K562 (cell line): ENCODE data around the gene UBN2. TPM values are rescaled to one million over a fixed set of nuclear protein-coding genes. Genes with fewer than 3 reads are reported as not detected.

Experiments used
- ATAC-seq: fragments of 200-7000 bp; cut with Tn5 transposase; 3 replicates; pipeline ENCODE4 v1.9.1; 2020; ENCODE audit warnings: moderate library complexity
- BruUV-seq: library from RNA; stranded (reverse); fragments of 400-500 nt; replicated peaks from 2 replicates; lab custom pipeline; 2021; lab: Mats Ljungman, UMichigan
- CTCF ChIA-PET: fragments of 300-600 bp; formaldehyde crosslinking; extraction: SDS; loops from one replicate; lab custom pipeline; 2021; ENCODE audit warnings: low intra/inter-chr PET ratio; lab: Yijun Ruan, JAX
- POLR2A ChIA-PET: fragments of 300-600, 350-650 bp; sonication (Branson Sonifier 250); formaldehyde crosslinking; extraction: SDS; loops from one replicate; lab custom pipeline; 2021; ENCODE audit warnings: antibody characterized with exemption, inconsistent platforms; lab: Yijun Ruan, JAX
- DNase-seq, 4 experiments: peaks; one replicate each; pipeline versions ENCODE4 v3.0.0 to v3.0.0-alpha.2; 2011 to 2018; ENCODE audit warnings: low spot score in 3 of 4, mixed read lengths in 3 of 4; ENCODE audit errors: extremely low read depth in 1 of 4
- FAIRE-seq: peaks from 2 replicates; lab custom pipeline; 2011; peaks lifted over from hg19 to GRCh38; lab: Jason Lieb, UNC
- H2AFZ ChIP-seq: 2 replicates; pipeline ENCODE4 v1.6.0; 2011; ENCODE audit warnings: low read depth, low read length, control low read depth, inconsistent platforms
- H3K27ac ChIP-seq: fragments of 200-600 bp; 3 replicates; pipeline ENCODE4 v1.8.0; 2011; ENCODE audit warnings: low read depth, mild to moderate bottlenecking, control low read depth, inconsistent platforms, low read length, moderate library complexity, mixed read lengths; ENCODE audit errors: extremely low read depth
- H3K27me3 ChIP-seq, 2 experiments: fragments of 300-600 bp in 1 of 2; 2 replicates in 1 of 2; 3 replicates in 1 of 2; pipeline versions ENCODE4 v1.6.0 to v1.8.0; 2011; ENCODE audit warnings: inconsistent platforms in 2 of 2, low read length in 2 of 2, mild to moderate bottlenecking in 1 of 2, mixed read lengths in 1 of 2, moderate library complexity in 1 of 2; ENCODE audit not compliant: control insufficient read depth in 2 of 2, insufficient read depth in 2 of 2
- H3K36me3 ChIP-seq: fragments of 300-600 bp; 3 replicates; pipeline ENCODE4 v1.8.0; 2011; ENCODE audit warnings: mild to moderate bottlenecking, low read length, inconsistent platforms; ENCODE audit not compliant: control insufficient read depth, insufficient read depth
- H3K4me1 ChIP-seq, 2 experiments: fragments of 200-600 bp in 1 of 2; replicated peaks in 1 of 2; 2 replicates in 1 of 2; 3 replicates in 1 of 2; pipeline versions ENCODE4 v1.5.1 to v1.8.0; 2011; ENCODE audit warnings: inconsistent platforms in 2 of 2, low read length in 2 of 2, mild to moderate bottlenecking in 1 of 2, mixed read lengths in 1 of 2, moderate library complexity in 1 of 2; ENCODE audit not compliant: control insufficient read depth in 2 of 2, insufficient read depth in 2 of 2
- H3K4me2 ChIP-seq: 2 replicates; pipeline ENCODE4 v1.6.1; 2011; ENCODE audit warnings: low read length, control low read depth, inconsistent platforms, mixed read lengths; ENCODE audit not compliant: insufficient read depth
- H3K4me3 ChIP-seq: fragments of 200-600 bp; sonication (generic), shearing (Covaris generic); 2 replicates; pipeline ENCODE4 v1.5.1; 2016; ENCODE audit warnings: control low read depth, inconsistent platforms
- H3K79me2 ChIP-seq: fragments of 200-600 bp; 3 replicates; pipeline ENCODE4 v1.8.0; 2011; ENCODE audit warnings: low read length, inconsistent platforms; ENCODE audit not compliant: control insufficient read depth, insufficient read depth
- H3K9ac ChIP-seq, 2 experiments: 2 replicates each; pipeline versions ENCODE4 v1.6.0 to v1.6.1; 2011; ENCODE audit warnings: low read depth in 2 of 2, low read length in 2 of 2, control low read depth in 1 of 2, inconsistent platforms in 1 of 2, mild to moderate bottlenecking in 1 of 2, mixed read lengths in 1 of 2; ENCODE audit not compliant: insufficient read depth in 1 of 2
- H3K9me1 ChIP-seq: one replicate; pipeline ENCODE4 v1.6.0; 2011; ENCODE audit warnings: inconsistent platforms, mild to moderate bottlenecking, low read length, moderate library complexity; ENCODE audit not compliant: control insufficient read depth, insufficient read depth
- H3K9me3 ChIP-seq: replicated peaks from 2 replicates; pipeline ENCODE4 v1.5.1; 2011; ENCODE audit warnings: low read depth, low read length, inconsistent platforms; ENCODE audit not compliant: control insufficient read depth, insufficient read depth
- H4K20me1 ChIP-seq: replicated peaks from 2 replicates; pipeline ENCODE4 v1.6.1; 2011; ENCODE audit warnings: low read length, inconsistent platforms, mixed read lengths; ENCODE audit not compliant: control insufficient read depth, insufficient read depth
- CEBPB ChIP-seq: fragments of 450-650 bp; IDR thresholded peaks from 2 replicates; pipeline ENCODE4 v1.6.1; 2016; ENCODE audit warnings: missing genetic modification characterization, missing compliant biosample characterization
- CEBPG ChIP-seq, 3 experiments: fragments of 200-800 bp in 1 of 3; sonication (Bioruptor generic) in 1 of 3; sonication (generic) in 1 of 3; formaldehyde crosslinking in 1 of 3; IDR thresholded peaks in 2 of 3; conservative IDR thresholded peaks in 1 of 3; 2 replicates each; pipeline versions ENCODE4 v1.6.1 to v1.8.0; 2016 to 2022; ENCODE audit warnings: missing compliant biosample characterization in 2 of 3, missing genetic modification characterization in 2 of 3, mild to moderate bottlenecking in 1 of 3, missing genetic modification reagents in 1 of 3
- ELF4 ChIP-seq: fragments of 450-650 bp; formaldehyde crosslinking; IDR thresholded peaks from 2 replicates; pipeline ENCODE4 v1.4.0; 2022; ENCODE audit warnings: missing genetic modification characterization
- NFYB ChIP-seq: IDR thresholded peaks from 2 replicates; pipeline ENCODE4 v1.6.1; 2011; ENCODE audit warnings: mild to moderate bottlenecking, moderate library complexity; ENCODE audit not compliant: insufficient read length; ENCODE audit errors: extremely low read depth
- NUFIP1 ChIP-seq: fragments of 450-650 bp; IDR thresholded peaks from 2 replicates; pipeline ENCODE4 v1.6.1; 2018; ENCODE audit not compliant: partially characterized antibody
- PATZ1 ChIP-seq: fragments of 250-450 bp; sonication (Bioruptor Pico); IDR thresholded peaks from 2 replicates; pipeline ENCODE4 v1.5.0; 2020; ENCODE audit warnings: mild to moderate bottlenecking, borderline replicate concordance
- SP1 ChIP-seq: sonication (generic); formaldehyde crosslinking; IDR thresholded peaks from 2 replicates; pipeline ENCODE4 v1.8.1; 2022; ENCODE audit warnings: mild to moderate bottlenecking, missing genetic modification reagents
- TCF3 ChIP-seq: sonication (generic); formaldehyde crosslinking; IDR thresholded peaks from 2 replicates; pipeline ENCODE4 v1.4.0; 2020; ENCODE audit warnings: mild to moderate bottlenecking, missing genetic modification reagents
- ZC3H8 ChIP-seq: fragments of 450-650 bp; IDR thresholded peaks from 2 replicates; pipeline ENCODE4 v1.6.1; 2017
- ZNF165 ChIP-seq: fragments of 250-450 bp; sonication (Bioruptor Pico); IDR thresholded peaks from 2 replicates; pipeline ENCODE4 v1.4.0; 2020; ENCODE audit warnings: borderline replicate concordance
- WGBS: fragments of 100-300 bp; shearing (Covaris generic); methylation state at CpG from one replicate; pipeline ENCODE4 v1.1.6; 2016; ENCODE audit warnings: low coverage, mixed read lengths; ENCODE audit not compliant: insufficient coverage; ENCODE audit errors: missing lambda C conversion rate; 5-methylcytosine and 5-hydroxymethylcytosine counted together
- in situ Hi-C: fragments of 300-500 bp; cut with MboI; formaldehyde crosslinking; loops from 4 replicates; pipeline ENCODE4 v1.15.0; 2018; ENCODE audit warnings: inconsistent platforms, mixed read lengths
- intact Hi-C: fragments of 100-400 bp; cut with micrococcal nuclease; formaldehyde crosslinking; loops from 2 replicates; pipeline ENCODE4 v1.14.2; 2022
- polyA plus RNA-seq, 8 experiments: library from polyadenylated mRNA; depleted of rRNA in 4 of 8; stranded (reverse) in 5 of 8; unstranded in 3 of 8; fragments of >200 nt; fragmentation: Nextera tagmentation in 2 of 8; fragmentation: Illumina TruSeq in 1 of 8; extraction: Ambion mirVana in 2 of 8; extraction: Trizol in 1 of 8; gene quantifications; 2 replicates each; pipeline versions ENCODE4 v1.2.1 to v1.2.3, GENCODE V29; 2011 to 2014; ENCODE audit warnings: inconsistent platforms in 1 of 8, missing spikeins in 1 of 8
- total RNA-seq, 7 experiments: library from RNA; depleted of rRNA in 6 of 7; stranded (reverse); fragments of >200 nt in 6 of 7; fragmentation: Illumina TruSeq in 2 of 7; extraction: Trizol in 2 of 7; gene quantifications; 2 replicates each; pipeline versions ENCODE4 v1.2.1 to v1.2.3, GENCODE V29; 2011 to 2021; ENCODE audit warnings: low replicate concordance in 1 of 7
- TF ChIP-seq, protein P1 (sequence below): IDR thresholded peaks from 2 replicates; pipeline ENCODE4 v1.6.1; 2014; ENCODE audit warnings: antibody characterized with exemption
- TF ChIP-seq, protein P2 (sequence below): sonication (generic); formaldehyde crosslinking; IDR thresholded peaks from 2 replicates; pipeline ENCODE4 v1.8.1; 2022; ENCODE audit warnings: missing genetic modification reagents

The UBN2 gene
- total and polyA plus RNA-seq, 9 of the 15 experiments (the other 6 are each of a cell fraction or from before 2014, with no cell fraction given), result 1.2 to 19.5 (median 9.9) TPM

GRCh38 chr7:139252451-139252850 lies 21.4 kb downstream of the UBN2 start:
- Histone ChIP-seq H3K9me3 (no peaks in the 10 kb centered on the region), H3K4me2 (no peak overlapping the region), H3K9me1 (no peaks in the 10 kb centered on the region), H3K4me1 (no peaks in the 10 kb centered on the region), H3K4me3 (no peak overlapping the region), H3K9ac (no peak overlapping the region), H2AFZ (no peak overlapping the region), H3K36me3 (peaks cover 74% of the 10 kb centered on the region), H3K27me3 (no peaks in the 10 kb centered on the region), H4K20me1 (no peaks in the 10 kb centered on the region), H3K27ac (no peak overlapping the region), H3K79me2 (no peaks in the 10 kb centered on the region)
- TF ChIP-seq ZC3H8, result no peak
- no peak for TF ChIP-seq NFYB
- no peak for TF ChIP-seq CEBPG (CRISPR knock-in tag; IDR thresholded peaks at IDR 0.05)
- TF ChIP-seq CEBPG (tag; conservative IDR thresholded peaks at IDR 0.05 in 1 of 2, IDR thresholded peaks at IDR 0.05 in 1 of 2), result 0 out of 4 replicates have a peak, but pooled peaks of 1 of the 2 experiments have one; percentile 10
- no peak for TF ChIP-seq TCF3 (CRISPR knock-in tag)
- TF ChIP-seq CEBPB (tag), result 0 out of 2 replicates have a peak, but pooled peaks have one; percentile 4
- intact Hi-C loops (no loop called here), in situ Hi-C loops (no loop called here)
- ChIA-PET POLR2A (no interaction called here), CTCF (no interaction called here)
- DNase-seq, result no peak
- no peak for ATAC-seq
- no TSS peak for BruUV-seq
- FAIRE-seq, result no peak
- 64% methylated on average over 3 of the region's 3 CpGs for whole genome bisulfite sequencing

- H3K9me3 ChIP-seq, result no peaks in the 10 kb centered on the region
- H2AFZ ChIP-seq, result no peak overlapping the region
- H3K9me1 ChIP-seq, result no peaks in the 10 kb centered on the region
- no peak overlapping the region for H3K9ac ChIP-seq
- no peaks in the 10 kb centered on the region for H3K79me2 ChIP-seq
- 78% methylated on average over 6 of the region's 6 CpGs for WGBS
- no peak overlapping the region for H3K4me2 ChIP-seq
- H4K20me1 ChIP-seq, result no peaks in the 10 kb centered on the region
- DNase-seq (no peak), ATAC-seq (no peak), FAIRE-seq (no peak)
- ChIA-PET CTCF (no interaction called here), POLR2A (interaction anchor here (0.6 kb wide), 1 partner anchor 11 kb away, joined by 3 read pairs; no protein-coding TSS in a partner anchor)
- no peaks in the 10 kb centered on the region for H3K4me1 ChIP-seq
- H3K4me3 ChIP-seq, result no peak overlapping the region
- BruUV-seq, result no TSS peak
- peaks cover 73% of the 10 kb centered on the region for H3K36me3 ChIP-seq
- no peaks in the 10 kb centered on the region for H3K27me3 ChIP-seq
- intact Hi-C loops, result no loop called here
- no peak overlapping the region for H3K27ac ChIP-seq
- in situ Hi-C loops, result no loop called here
- TF ChIP-seq NUFIP1 (no peak), SP1 (CRISPR knock-in tag) (no peak), ZNF165 (CRISPR knock-in tag) (no peak), PATZ1 (CRISPR knock-in tag) (no peak), ELF4 (no peak)
- TF ChIP-seq, protein P1, sequence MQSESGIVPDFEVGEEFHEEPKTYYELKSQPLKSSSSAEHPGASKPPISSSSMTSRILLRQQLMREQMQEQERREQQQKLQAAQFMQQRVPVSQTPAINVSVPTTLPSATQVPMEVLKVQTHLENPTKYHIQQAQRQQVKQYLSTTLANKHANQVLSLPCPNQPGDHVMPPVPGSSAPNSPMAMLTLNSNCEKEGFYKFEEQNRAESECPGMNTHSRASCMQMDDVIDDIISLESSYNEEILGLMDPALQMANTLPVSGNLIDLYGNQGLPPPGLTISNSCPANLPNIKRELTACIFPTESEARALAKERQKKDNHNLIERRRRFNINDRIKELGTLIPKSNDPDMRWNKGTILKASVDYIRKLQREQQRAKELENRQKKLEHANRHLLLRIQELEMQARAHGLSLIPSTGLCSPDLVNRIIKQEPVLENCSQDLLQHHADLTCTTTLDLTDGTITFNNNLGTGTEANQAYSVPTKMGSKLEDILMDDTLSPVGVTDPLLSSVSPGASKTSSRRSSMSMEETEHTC, result no peak
- TF ChIP-seq, protein P2, sequence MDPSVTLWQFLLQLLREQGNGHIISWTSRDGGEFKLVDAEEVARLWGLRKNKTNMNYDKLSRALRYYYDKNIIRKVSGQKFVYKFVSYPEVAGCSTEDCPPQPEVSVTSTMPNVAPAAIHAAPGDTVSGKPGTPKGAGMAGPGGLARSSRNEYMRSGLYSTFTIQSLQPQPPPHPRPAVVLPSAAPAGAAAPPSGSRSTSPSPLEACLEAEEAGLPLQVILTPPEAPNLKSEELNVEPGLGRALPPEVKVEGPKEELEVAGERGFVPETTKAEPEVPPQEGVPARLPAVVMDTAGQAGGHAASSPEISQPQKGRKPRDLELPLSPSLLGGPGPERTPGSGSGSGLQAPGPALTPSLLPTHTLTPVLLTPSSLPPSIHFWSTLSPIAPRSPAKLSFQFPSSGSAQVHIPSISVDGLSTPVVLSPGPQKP (CRISPR knock-in tag), result no peak
These were observed 23.2 kb downstream of the UBN2 start for GRCh38 chr7:139254281-139254680.
